HepG2 (cell line): ENCODE measurements around the gene CTDSP1. TPM values are rescaled to one million over a fixed set of nuclear protein-coding genes. Genes with fewer than 3 reads are reported as not detected.

Experiments
- ATF6 ChIP-seq: sonication (generic); formaldehyde crosslinking; conservative IDR thresholded peaks from 2 replicates; pipeline ENCODE4 v1.4.0; 2020; ENCODE audit warnings: missing genetic modification reagents
- ATF7 ChIP-seq, 2 experiments: fragments of 450-650 bp in 1 of 2; sonication (generic) in 1 of 2; formaldehyde crosslinking in 1 of 2; IDR thresholded peaks; 2 replicates each; pipeline versions ENCODE4 v1.4.0 to v1.6.1; 2016 to 2020; ENCODE audit warnings: antibody characterized with exemption in 1 of 2, mild to moderate bottlenecking in 1 of 2, missing genetic modification reagents in 1 of 2
- CBX2 ChIP-seq, 2 experiments: fragments of 200-600 bp in 1 of 2; sonication (generic); formaldehyde crosslinking in 1 of 2; IDR thresholded peaks; 2 replicates each; pipeline versions ENCODE4 v1.7.0 to v1.8.1; 2018 to 2022; ENCODE audit warnings: low read depth in 2 of 2, low read length in 1 of 2, mild to moderate bottlenecking in 1 of 2, missing genetic modification reagents in 1 of 2
- CENPX ChIP-seq: sonication (generic); formaldehyde crosslinking; IDR thresholded peaks from 2 replicates; pipeline ENCODE4 v1.9.0; 2021; ENCODE audit warnings: mild to moderate bottlenecking, missing genetic modification reagents, moderate library complexity
- FOXM1 ChIP-seq: sonication (generic); formaldehyde crosslinking; IDR thresholded peaks from 2 replicates; pipeline ENCODE4 v1.5.0; 2020; ENCODE audit warnings: missing genetic modification reagents
- HBP1 ChIP-seq: IDR thresholded peaks from 2 replicates; pipeline ENCODE4 v1.6.1; 2016; ENCODE audit warnings: low read depth, control low read depth
- HNF4A ChIP-seq: sonication (generic); formaldehyde crosslinking; IDR thresholded peaks from 2 replicates; pipeline ENCODE4 v1.4.0; 2020; ENCODE audit warnings: missing genetic modification reagents
- HOXA5 ChIP-seq: sonication (generic); formaldehyde crosslinking; IDR thresholded peaks from 2 replicates; pipeline ENCODE4 v1.4.0; 2020; ENCODE audit warnings: missing genetic modification reagents
- MTF1 ChIP-seq: sonication (generic); formaldehyde crosslinking; IDR thresholded peaks from 2 replicates; pipeline ENCODE4 v1.5.0; 2020; ENCODE audit warnings: missing genetic modification reagents
- MZF1 ChIP-seq: sonication (generic); formaldehyde crosslinking; IDR thresholded peaks from 2 replicates; pipeline ENCODE4 v1.8.1; 2023; ENCODE audit warnings: mild to moderate bottlenecking, missing genetic modification reagents, borderline replicate concordance
- NCOA2 ChIP-seq: sonication (generic); formaldehyde crosslinking; IDR thresholded peaks from 2 replicates; pipeline ENCODE4 v1.8.0; 2022; ENCODE audit warnings: inconsistent platforms
- NR2F1 ChIP-seq, 2 experiments: fragments of 450-650 bp in 1 of 2; formaldehyde crosslinking in 1 of 2; IDR thresholded peaks; 2 replicates each; pipeline versions ENCODE4 v1.5.0 to v1.6.1; 2016 to 2020; ENCODE audit warnings: mild to moderate bottlenecking in 1 of 2, missing compliant biosample characterization in 1 of 2, missing genetic modification reagents in 1 of 2, moderate library complexity in 1 of 2
- RFX3 ChIP-seq: IDR thresholded peaks from 2 replicates; pipeline ENCODE4 v1.6.1; 2016; ENCODE audit warnings: missing biosample characterization, missing genetic modification reagents
- SNAI1 ChIP-seq: sonication (generic); formaldehyde crosslinking; IDR thresholded peaks from 2 replicates; pipeline ENCODE4 v1.5.0; 2020; ENCODE audit warnings: mild to moderate bottlenecking, missing genetic modification reagents, borderline replicate concordance
- SNRNP70 ChIP-seq: fragments of 200-400 bp; formaldehyde crosslinking; IDR thresholded peaks from 2 replicates; pipeline ENCODE4 v1.6.1; 2017; ENCODE audit warnings: mild to moderate bottlenecking, low read depth, low read length, moderate library complexity
- ZEB1 ChIP-seq: IDR thresholded peaks from 2 replicates; pipeline ENCODE4 v1.6.1; 2012; ENCODE audit warnings: mild to moderate bottlenecking, low read depth, inconsistent platforms; ENCODE audit not compliant: insufficient replicate concordance
- ZNF205 ChIP-seq: IDR thresholded peaks from 2 replicates; pipeline ENCODE4 v1.6.1; 2018; ENCODE audit warnings: missing biosample characterization, missing genetic modification reagents
- ZNF570 ChIP-seq: sonication (generic); formaldehyde crosslinking; IDR thresholded peaks from 2 replicates; pipeline ENCODE4 v1.4.0; 2020; ENCODE audit warnings: mild to moderate bottlenecking, missing genetic modification reagents, borderline replicate concordance
- polyA plus RNA-seq, 8 experiments: library from polyadenylated mRNA; depleted of rRNA in 3 of 8; stranded (reverse) in 7 of 8; unstranded in 1 of 8; fragments of >200 nt; fragmentation: Illumina TruSeq in 4 of 8; extraction: Trizol in 4 of 8; gene quantifications; 2 replicates each; pipeline versions ENCODE4 v1.2.1 to v1.2.3, GENCODE V29; 2011 to 2016; ENCODE audit warnings: low read depth in 4 of 8, missing spikeins in 1 of 8, mixed read lengths in 1 of 8; ENCODE audit not compliant: insufficient read depth in 1 of 8
- total RNA-seq, 5 experiments: library from RNA; depleted of rRNA; stranded (reverse); fragments of >200 nt; fragmentation: Illumina TruSeq; extraction: Trizol; gene quantifications; 2 replicates each; pipeline ENCODE4 v1.2.3, GENCODE V29; 2016; ENCODE audit warnings: low read depth in 1 of 5
- TF ChIP-seq, protein P1 (sequence below): sonication (generic); formaldehyde crosslinking; IDR thresholded peaks from 2 replicates; pipeline ENCODE4 v1.4.0; 2020; ENCODE audit warnings: missing genetic modification reagents; ENCODE audit errors: not compliant biosample characterization
- TF ChIP-seq, protein P2 (sequence below): sonication (generic); formaldehyde crosslinking; conservative IDR thresholded peaks from 2 replicates; pipeline ENCODE4 v1.4.0; 2020; ENCODE audit warnings: mild to moderate bottlenecking, missing genetic modification reagents, moderate library complexity
- TF ChIP-seq, protein P3 (sequence below): sonication (generic); formaldehyde crosslinking; IDR thresholded peaks from 2 replicates; pipeline ENCODE4 v1.5.0; 2020; ENCODE audit warnings: mild to moderate bottlenecking, missing genetic modification reagents, borderline replicate concordance

CTDSP1 gene
- total and polyA plus RNA-seq, 2 of the 13 experiments (the other 11 are each of a cell fraction or from before 2014, with no cell fraction given) = 91.0 to 268 TPM

DNA sequence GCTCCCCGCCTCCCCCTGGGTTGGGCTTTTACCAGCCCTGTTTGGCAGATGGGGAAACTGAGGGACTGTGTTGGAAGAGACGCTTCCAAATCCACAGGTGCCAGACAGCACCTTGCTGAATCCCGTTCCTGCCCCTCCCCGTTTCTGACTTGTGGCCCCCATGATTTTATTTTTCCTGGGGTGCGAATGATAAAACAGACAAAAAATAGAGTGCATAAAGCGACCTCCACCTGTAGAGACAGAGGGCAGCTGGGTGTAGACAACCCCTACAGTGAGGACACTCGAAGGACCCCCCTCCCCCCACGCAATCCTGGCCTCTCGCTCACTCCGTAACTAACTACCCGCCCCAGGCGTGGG, 2.2 kb upstream of the CTDSP1 start (continued):
- TF ChIP-seq NR2F1 (CRISPR knock-in tag; IDR thresholded peaks at IDR 0.05) = no peak
- TF ChIP-seq, protein P1, sequence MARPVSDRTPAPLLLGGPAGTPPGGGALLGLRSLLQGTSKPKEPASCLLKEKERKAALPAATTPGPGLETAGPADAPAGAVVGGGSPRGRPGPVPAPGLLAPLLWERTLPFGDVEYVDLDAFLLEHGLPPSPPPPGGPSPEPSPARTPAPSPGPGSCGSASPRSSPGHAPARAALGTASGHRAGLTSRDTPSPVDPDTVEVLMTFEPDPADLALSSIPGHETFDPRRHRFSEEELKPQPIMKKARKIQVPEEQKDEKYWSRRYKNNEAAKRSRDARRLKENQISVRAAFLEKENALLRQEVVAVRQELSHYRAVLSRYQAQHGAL (CRISPR knock-in tag) = no peak
- TF ChIP-seq ATF6 (CRISPR knock-in tag) = 0 out of 2 replicates have a peak, but pooled peaks have one; percentile 8
- no peak for TF ChIP-seq FOXM1 (CRISPR knock-in tag)
- no peak for TF ChIP-seq ZEB1
- no peak for TF ChIP-seq SNRNP70
- no peak for TF ChIP-seq RFX3 (CRISPR knock-in tag)
- 0 out of 2 replicates have a peak, but pooled peaks have one; percentile 6 for TF ChIP-seq HBP1 (CRISPR knock-in tag)
- no peak for TF ChIP-seq ZNF570 (CRISPR knock-in tag)
- TF ChIP-seq ZNF205 = no peak
- TF ChIP-seq MTF1 (CRISPR knock-in tag) = no peak
- TF ChIP-seq CENPX (CRISPR knock-in tag) = no peak
- no peak; the same call in 1 of the 2 replicates for TF ChIP-seq SNAI1 (CRISPR knock-in tag)
- TF ChIP-seq HOXA5 (CRISPR knock-in tag) = no peak
- TF ChIP-seq, protein P2, sequence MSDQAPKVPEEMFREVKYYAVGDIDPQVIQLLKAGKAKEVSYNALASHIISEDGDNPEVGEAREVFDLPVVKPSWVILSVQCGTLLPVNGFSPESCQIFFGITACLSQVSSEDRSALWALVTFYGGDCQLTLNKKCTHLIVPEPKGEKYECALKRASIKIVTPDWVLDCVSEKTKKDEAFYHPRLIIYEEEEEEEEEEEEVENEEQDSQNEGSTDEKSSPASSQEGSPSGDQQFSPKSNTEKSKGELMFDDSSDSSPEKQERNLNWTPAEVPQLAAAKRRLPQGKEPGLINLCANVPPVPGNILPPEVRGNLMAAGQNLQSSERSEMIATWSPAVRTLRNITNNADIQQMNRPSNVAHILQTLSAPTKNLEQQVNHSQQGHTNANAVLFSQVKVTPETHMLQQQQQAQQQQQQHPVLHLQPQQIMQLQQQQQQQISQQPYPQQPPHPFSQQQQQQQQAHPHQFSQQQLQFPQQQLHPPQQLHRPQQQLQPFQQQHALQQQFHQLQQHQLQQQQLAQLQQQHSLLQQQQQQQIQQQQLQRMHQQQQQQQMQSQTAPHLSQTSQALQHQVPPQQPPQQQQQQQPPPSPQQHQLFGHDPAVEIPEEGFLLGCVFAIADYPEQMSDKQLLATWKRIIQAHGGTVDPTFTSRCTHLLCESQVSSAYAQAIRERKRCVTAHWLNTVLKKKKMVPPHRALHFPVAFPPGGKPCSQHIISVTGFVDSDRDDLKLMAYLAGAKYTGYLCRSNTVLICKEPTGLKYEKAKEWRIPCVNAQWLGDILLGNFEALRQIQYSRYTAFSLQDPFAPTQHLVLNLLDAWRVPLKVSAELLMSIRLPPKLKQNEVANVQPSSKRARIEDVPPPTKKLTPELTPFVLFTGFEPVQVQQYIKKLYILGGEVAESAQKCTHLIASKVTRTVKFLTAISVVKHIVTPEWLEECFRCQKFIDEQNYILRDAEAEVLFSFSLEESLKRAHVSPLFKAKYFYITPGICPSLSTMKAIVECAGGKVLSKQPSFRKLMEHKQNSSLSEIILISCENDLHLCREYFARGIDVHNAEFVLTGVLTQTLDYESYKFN (CRISPR knock-in tag) = no peak
- TF ChIP-seq MZF1 (CRISPR knock-in tag) = no peak
- TF ChIP-seq NCOA2 (CRISPR knock-in tag) = no peak
- TF ChIP-seq CBX2 (IDR thresholded peaks at IDR 0.05; ENCODE audit: low read depth, low read length) = no peak
- TF ChIP-seq CBX2 (CRISPR knock-in tag; IDR thresholded peaks at IDR 0.05; ENCODE audit: low read depth) = no peak
- TF ChIP-seq, protein P3, sequence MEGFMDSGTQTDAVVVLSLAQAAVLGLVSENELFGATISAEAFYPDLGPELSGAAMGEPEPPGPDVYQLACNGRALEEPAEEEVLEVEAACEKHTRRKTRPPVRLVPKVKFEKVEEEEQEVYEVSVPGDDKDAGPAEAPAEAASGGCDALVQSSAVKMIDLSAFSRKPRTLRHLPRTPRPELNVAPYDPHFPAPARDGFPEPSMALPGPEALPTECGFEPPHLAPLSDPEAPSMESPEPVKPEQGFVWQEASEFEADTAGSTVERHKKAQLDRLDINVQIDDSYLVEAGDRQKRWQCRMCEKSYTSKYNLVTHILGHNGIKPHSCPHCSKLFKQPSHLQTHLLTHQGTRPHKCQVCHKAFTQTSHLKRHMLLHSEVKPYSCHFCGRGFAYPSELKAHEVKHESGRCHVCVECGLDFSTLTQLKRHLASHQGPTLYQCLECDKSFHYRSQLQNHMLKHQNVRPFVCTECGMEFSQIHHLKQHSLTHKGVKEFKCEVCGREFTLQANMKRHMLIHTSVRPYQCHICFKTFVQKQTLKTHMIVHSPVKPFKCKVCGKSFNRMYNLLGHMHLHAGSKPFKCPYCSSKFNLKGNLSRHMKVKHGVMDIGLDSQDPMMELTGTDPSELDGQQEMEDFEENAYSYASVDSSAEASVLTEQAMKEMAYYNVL (CRISPR knock-in tag) = no peak
- no peak for TF ChIP-seq ATF7 (IDR thresholded peaks at IDR 0.05)
- TF ChIP-seq ATF7 (CRISPR knock-in tag; IDR thresholded peaks at IDR 0.05) = no peak
- no peak for TF ChIP-seq HNF4A (CRISPR knock-in tag)
